Activated CD4-positive, alpha-beta T cell treated with anti-CD3 and anti-CD28 coated beads for 36 hours (primary cell): ENCODE data around the gene LUZP1. TPM values are rescaled to one million over a fixed set of nuclear protein-coding genes. Genes with fewer than 3 reads are reported as not detected.

Source experiments
- microRNA-seq: library from miRNA; unstranded; fragments of <30 nt; microRNA quantifications from one replicate; pipeline ENCODE4 v1.2.0, GENCODE V29; 2021; ENCODE audit warnings: borderline replicate concordance
- total RNA-seq, 2 experiments: library from RNA; stranded (reverse); gene quantifications; one replicate each; pipeline ENCODE4 v1.2.3, GENCODE V29; 2021

LUZP1 gene
- total RNA-seq, 2 experiments from 2014 or later, result 13.2 to 13.6 TPM

Small RNAs within 50 kb of the gene (microRNA-seq; reads per million reads assigned to microRNA genes)
- gene MIR3115 (not detected), gene MIR4419A (not detected)

Other genes starting within 250 kb of the LUZP1 start
- not detected for gene LACTBL1, start 196.0 kb downstream of the LUZP1 start, total RNA-seq
- gene TEX46, start 153.0 kb downstream of the LUZP1 start, total RNA-seq, result under 1 TPM in 1 of 2 experiments, not detected in 1; 0.81 TPM
- 10 to 100 TPM; 66.5 to 73.2 TPM for gene KDM1A, start 149.4 kb downstream of the LUZP1 start, total RNA-seq
- not detected for gene HTR1D, start 48.6 kb upstream of the LUZP1 start, total RNA-seq
- gene HNRNPR, start 175.4 kb upstream of the LUZP1 start, total RNA-seq, result 100 to 1,000 TPM; 190 to 210 TPM
- gene ZNF436, start 201.0 kb upstream of the LUZP1 start, total RNA-seq, result 1 to 10 TPM; 5.2 to 6.1 TPM